Neural cell (in vitro differentiated cells): ENCODE measurements around the gene HACD3. TPM values are rescaled to one million over a fixed set of nuclear protein-coding genes. Genes with fewer than 3 reads are reported as not detected.

Experiments used
- H2AFZ ChIP-seq: fragments of 200-600, 300-800 bp; sonication (generic), shearing (Covaris generic); 2 replicates; pipeline ENCODE4 v1.6.0; 2014; ENCODE audit warnings: low read depth, mild to moderate bottlenecking, antibody characterized with exemption, low read length, moderate library complexity
- H3F3A ChIP-seq: fragments of 200-600 bp; shearing (Covaris generic); 2 replicates; pipeline ENCODE4 v1.6.1; 2016; ENCODE audit warnings: mild to moderate bottlenecking, moderate library complexity, mixed read lengths, antibody characterized with exemption, low read length; ENCODE audit not compliant: insufficient read depth, poor library complexity, severe bottlenecking
- H3K27ac ChIP-seq: fragments of 200-600, 300-800 bp; sonication (generic), shearing (Covaris generic); 2 replicates; pipeline ENCODE4 v1.5.1; 2014; ENCODE audit warnings: mild to moderate bottlenecking, low read length, moderate library complexity
- H3K27me3 ChIP-seq: fragments of 300-800, 200-600 bp; sonication (generic), shearing (Covaris generic); 2 replicates; pipeline ENCODE4 v1.6.0; 2014; ENCODE audit warnings: mild to moderate bottlenecking, low read depth, low read length, moderate library complexity; ENCODE audit not compliant: insufficient read depth
- H3K36me3 ChIP-seq: fragments of 300-800, 200-600 bp; sonication (generic), shearing (Covaris generic); 2 replicates; pipeline ENCODE4 v1.5.1; 2014; ENCODE audit warnings: mild to moderate bottlenecking, antibody characterized with exemption, low read length, moderate library complexity; ENCODE audit not compliant: insufficient read depth
- H3K4me2 ChIP-seq: fragments of 300-800, 200-600 bp; sonication (generic), shearing (Covaris generic); 2 replicates; pipeline ENCODE4 v1.6.0; 2014; ENCODE audit warnings: mild to moderate bottlenecking, low read length
- H3K4me3 ChIP-seq: fragments of 300-800, 200-600 bp; sonication (generic), shearing (Covaris generic); 2 replicates; pipeline ENCODE4 v1.5.1; 2014; ENCODE audit warnings: mild to moderate bottlenecking, low read length, moderate library complexity
- H3K79me2 ChIP-seq: fragments of 200-600 bp; shearing (Covaris generic); replicated peaks from 2 replicates; pipeline ENCODE4 v1.6.0; 2014; ENCODE audit warnings: mild to moderate bottlenecking, low read length, moderate library complexity; ENCODE audit not compliant: insufficient read depth
- H3K9ac ChIP-seq: fragments of 300-800, 200-600 bp; sonication (generic), shearing (Covaris generic); 2 replicates; pipeline ENCODE4 v1.6.1; 2016; ENCODE audit warnings: mild to moderate bottlenecking, low read length, mixed read lengths
- H3K9me2 ChIP-seq: fragments of 200-600 bp; shearing (Covaris generic); 2 replicates; pipeline ENCODE4 v1.6.1; 2016; ENCODE audit warnings: mild to moderate bottlenecking, low read length, mixed read lengths; ENCODE audit not compliant: insufficient read depth
- H3K9me3 ChIP-seq: fragments of 200-600, 300-800 bp; sonication (generic), shearing (Covaris generic); 2 replicates; pipeline ENCODE4 v1.6.1; 2016; ENCODE audit warnings: mild to moderate bottlenecking, mixed run types, low read length, moderate library complexity, mixed read lengths
- H4K20me1 ChIP-seq: fragments of 200-600 bp; shearing (Covaris generic); 2 replicates; pipeline ENCODE4 v1.6.1; 2016; ENCODE audit warnings: mild to moderate bottlenecking, mixed run types; ENCODE audit not compliant: insufficient read depth
- EP300 ChIP-seq: fragments of 450-650 bp; conservative IDR thresholded peaks from 2 replicates; pipeline ENCODE4 v1.6.1; 2014; ENCODE audit warnings: antibody characterized with exemption, mild to moderate bottlenecking, moderate library complexity; ENCODE audit not compliant: poor library complexity, severe bottlenecking
- EZH2 ChIP-seq: fragments of 200-600, 300-800 bp; shearing (Covaris generic), sonication (generic); IDR thresholded peaks from 2 replicates; pipeline ENCODE4 v1.6.1; 2014; ENCODE audit warnings: antibody characterized with exemption, low read length, borderline replicate concordance, mild to moderate bottlenecking; ENCODE audit not compliant: insufficient read depth, poor library complexity, severe bottlenecking
- MXI1 ChIP-seq: fragments of 450-650 bp; conservative IDR thresholded peaks from 2 replicates; pipeline ENCODE4 v1.6.1; 2014; ENCODE audit warnings: antibody characterized with exemption, mild to moderate bottlenecking; ENCODE audit not compliant: poor library complexity, severe bottlenecking
- POLR2AphosphoS5 ChIP-seq: IDR thresholded peaks from 2 replicates; pipeline ENCODE4 v1.6.1; 2012
- RAD21 ChIP-seq: fragments of 450-650 bp; conservative IDR thresholded peaks from 2 replicates; pipeline ENCODE4 v1.6.1; 2014; ENCODE audit warnings: antibody characterized with exemption, mild to moderate bottlenecking, moderate library complexity
- SMC3 ChIP-seq: fragments of 450-650 bp; conservative IDR thresholded peaks from 2 replicates; pipeline ENCODE4 v1.6.1; 2014; ENCODE audit warnings: antibody characterized with exemption, mild to moderate bottlenecking, moderate library complexity; ENCODE audit not compliant: poor library complexity
- TAF1 ChIP-seq: IDR thresholded peaks from 2 replicates; pipeline ENCODE4 v1.6.1; 2012; ENCODE audit warnings: low read depth
- polyA plus RNA-seq: library from polyadenylated mRNA; depleted of rRNA; stranded (reverse); fragments of >200 nt; gene quantifications from 2 replicates; pipeline ENCODE4 v1.2.3, GENCODE V29; 2014
- TF ChIP-seq, protein P1 (sequence below): IDR thresholded peaks from 2 replicates; pipeline ENCODE4 v1.6.1; 2012; ENCODE audit warnings: borderline replicate concordance
- TF ChIP-seq, protein P2 (sequence below): fragments of 450-650 bp; IDR thresholded peaks from 2 replicates; pipeline ENCODE4 v1.5.1; 2014; ENCODE audit warnings: antibody characterized with exemption, mild to moderate bottlenecking, moderate library complexity; ENCODE audit not compliant: poor library complexity, severe bottlenecking

HACD3 gene
- polyA plus RNA-seq, 1 donor from 2014 or later = 177 TPM

DNA sequence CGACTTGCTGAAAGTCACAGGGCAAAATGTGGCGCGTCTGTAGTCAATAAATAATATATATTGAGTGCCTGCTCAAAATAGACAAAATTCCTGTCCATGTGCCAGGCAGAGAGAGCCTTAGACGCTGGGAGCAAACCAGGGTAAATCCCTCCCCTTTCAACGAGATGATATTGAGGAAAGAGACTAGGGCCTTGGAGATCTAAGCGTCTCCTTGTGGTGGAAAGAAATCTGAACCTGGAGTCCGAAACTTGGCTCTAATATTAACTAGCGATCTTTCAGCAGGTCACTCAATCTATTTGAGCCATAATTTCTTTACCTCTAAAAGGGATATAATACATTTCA, 12.4 kb upstream of the HACD3 start:
- Histone ChIP-seq H3K9me3 (no peaks in the 10 kb centered on the region), H3K9ac (no peak overlapping the region), H2AFZ (peak overlapping the region; percentile 14), H4K20me1 (no peaks in the 10 kb centered on the region), H3K27me3 (no peaks in the 10 kb centered on the region), H3K36me3 (no peaks in the 10 kb centered on the region), H3K79me2 (peaks cover 21% of the 10 kb centered on the region), H3K4me3 (peak overlapping the region; percentile 92), H3K9me2 (no peaks in the 10 kb centered on the region), H3F3A (peaks cover 2% of the 10 kb centered on the region), H3K27ac (no peak overlapping the region), H3K4me2 (no peak overlapping the region)
- TF ChIP-seq TAF1 (no peak), SMC3 (no peak), EZH2 (no peak)
- TF ChIP-seq, protein P1, sequence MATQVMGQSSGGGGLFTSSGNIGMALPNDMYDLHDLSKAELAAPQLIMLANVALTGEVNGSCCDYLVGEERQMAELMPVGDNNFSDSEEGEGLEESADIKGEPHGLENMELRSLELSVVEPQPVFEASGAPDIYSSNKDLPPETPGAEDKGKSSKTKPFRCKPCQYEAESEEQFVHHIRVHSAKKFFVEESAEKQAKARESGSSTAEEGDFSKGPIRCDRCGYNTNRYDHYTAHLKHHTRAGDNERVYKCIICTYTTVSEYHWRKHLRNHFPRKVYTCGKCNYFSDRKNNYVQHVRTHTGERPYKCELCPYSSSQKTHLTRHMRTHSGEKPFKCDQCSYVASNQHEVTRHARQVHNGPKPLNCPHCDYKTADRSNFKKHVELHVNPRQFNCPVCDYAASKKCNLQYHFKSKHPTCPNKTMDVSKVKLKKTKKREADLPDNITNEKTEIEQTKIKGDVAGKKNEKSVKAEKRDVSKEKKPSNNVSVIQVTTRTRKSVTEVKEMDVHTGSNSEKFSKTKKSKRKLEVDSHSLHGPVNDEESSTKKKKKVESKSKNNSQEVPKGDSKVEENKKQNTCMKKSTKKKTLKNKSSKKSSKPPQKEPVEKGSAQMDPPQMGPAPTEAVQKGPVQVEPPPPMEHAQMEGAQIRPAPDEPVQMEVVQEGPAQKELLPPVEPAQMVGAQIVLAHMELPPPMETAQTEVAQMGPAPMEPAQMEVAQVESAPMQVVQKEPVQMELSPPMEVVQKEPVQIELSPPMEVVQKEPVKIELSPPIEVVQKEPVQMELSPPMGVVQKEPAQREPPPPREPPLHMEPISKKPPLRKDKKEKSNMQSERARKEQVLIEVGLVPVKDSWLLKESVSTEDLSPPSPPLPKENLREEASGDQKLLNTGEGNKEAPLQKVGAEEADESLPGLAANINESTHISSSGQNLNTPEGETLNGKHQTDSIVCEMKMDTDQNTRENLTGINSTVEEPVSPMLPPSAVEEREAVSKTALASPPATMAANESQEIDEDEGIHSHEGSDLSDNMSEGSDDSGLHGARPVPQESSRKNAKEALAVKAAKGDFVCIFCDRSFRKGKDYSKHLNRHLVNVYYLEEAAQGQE = no peak
- TF ChIP-seq, protein P2, sequence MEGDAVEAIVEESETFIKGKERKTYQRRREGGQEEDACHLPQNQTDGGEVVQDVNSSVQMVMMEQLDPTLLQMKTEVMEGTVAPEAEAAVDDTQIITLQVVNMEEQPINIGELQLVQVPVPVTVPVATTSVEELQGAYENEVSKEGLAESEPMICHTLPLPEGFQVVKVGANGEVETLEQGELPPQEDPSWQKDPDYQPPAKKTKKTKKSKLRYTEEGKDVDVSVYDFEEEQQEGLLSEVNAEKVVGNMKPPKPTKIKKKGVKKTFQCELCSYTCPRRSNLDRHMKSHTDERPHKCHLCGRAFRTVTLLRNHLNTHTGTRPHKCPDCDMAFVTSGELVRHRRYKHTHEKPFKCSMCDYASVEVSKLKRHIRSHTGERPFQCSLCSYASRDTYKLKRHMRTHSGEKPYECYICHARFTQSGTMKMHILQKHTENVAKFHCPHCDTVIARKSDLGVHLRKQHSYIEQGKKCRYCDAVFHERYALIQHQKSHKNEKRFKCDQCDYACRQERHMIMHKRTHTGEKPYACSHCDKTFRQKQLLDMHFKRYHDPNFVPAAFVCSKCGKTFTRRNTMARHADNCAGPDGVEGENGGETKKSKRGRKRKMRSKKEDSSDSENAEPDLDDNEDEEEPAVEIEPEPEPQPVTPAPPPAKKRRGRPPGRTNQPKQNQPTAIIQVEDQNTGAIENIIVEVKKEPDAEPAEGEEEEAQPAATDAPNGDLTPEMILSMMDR = no peak

DNA sequence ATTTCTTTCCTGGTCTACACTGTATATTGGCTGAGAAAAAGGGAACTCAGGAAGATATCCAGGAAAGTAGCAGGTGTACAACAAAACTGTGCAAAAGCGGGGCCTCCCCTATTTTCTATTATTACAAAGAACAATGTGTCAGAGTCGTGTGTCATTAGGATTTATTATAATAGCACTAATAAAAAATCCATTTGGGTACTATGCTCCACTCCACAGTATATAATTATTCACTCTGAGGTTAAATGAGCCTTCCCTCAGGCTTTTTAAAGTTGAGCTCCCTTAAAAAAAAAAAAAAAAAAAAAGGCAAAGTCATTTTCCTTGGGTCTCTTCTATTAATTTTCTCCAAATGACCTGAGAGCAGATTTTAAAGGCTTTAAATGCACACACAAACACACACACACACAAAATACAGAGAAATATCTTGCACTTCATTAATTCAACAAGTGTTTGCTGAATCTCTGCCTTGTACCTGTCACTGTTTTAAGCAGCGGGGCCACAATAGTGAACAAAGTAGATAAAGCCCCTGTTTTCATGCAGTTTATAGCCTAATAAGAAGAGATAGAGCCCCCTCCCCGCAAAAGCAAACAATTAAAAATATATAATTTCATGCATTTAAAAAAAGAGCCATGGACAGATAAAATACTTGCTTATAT, 11.5 kb upstream of the HACD3 start:
- no peak overlapping the region for H2AFZ ChIP-seq
- H3K36me3 ChIP-seq = no peaks in the 10 kb centered on the region
- no peak overlapping the region for H3K4me3 ChIP-seq
- H3K4me2 ChIP-seq = no peak overlapping the region
- H3K9ac ChIP-seq = no peak overlapping the region
- H3K79me2 ChIP-seq = peaks cover 21% of the 10 kb centered on the region
- H3K27ac ChIP-seq = no peak overlapping the region
- H3K9me3 ChIP-seq = no peaks in the 10 kb centered on the region
- H3K9me2 ChIP-seq = no peaks in the 10 kb centered on the region
- H3K27me3 ChIP-seq = no peaks in the 10 kb centered on the region
- H4K20me1 ChIP-seq = no peaks in the 10 kb centered on the region
- peaks cover 2% of the 10 kb centered on the region for H3F3A ChIP-seq
- TF ChIP-seq POLR2AphosphoS5 (no peak), RAD21 (no peak), TAF1 (no peak), SMC3 (no peak), EZH2 (no peak), MXI1 (no peak), EP300 (no peak)
- TF ChIP-seq, protein P1 = no peak
- TF ChIP-seq, protein P2 = no peak
